Neural progenitor cell (in vitro differentiated cells): ENCODE data around the gene LKAAEAR1. TPM values are rescaled to one million over a fixed set of nuclear protein-coding genes. Genes with fewer than 3 reads are reported as not detected.

ENCODE experiments used
- DNase-seq: peaks from one replicate; pipeline ENCODE4 v3.0.0-alpha.2; 2016; ENCODE audit warnings: low spot score
- H2AFZ ChIP-seq: fragments of 200-600 bp; sonication (generic); replicated peaks from 2 replicates; pipeline ENCODE4 v1.6.1; 2016; ENCODE audit warnings: antibody characterized with exemption
- H3F3A ChIP-seq: fragments of 200-600 bp; sonication (generic); 2 replicates; pipeline ENCODE4 v1.6.1; 2016; ENCODE audit warnings: antibody characterized with exemption, low read depth
- H3K27ac ChIP-seq: fragments of 200-600 bp; sonication (generic); 2 replicates; pipeline ENCODE4 v1.5.1; 2016; ENCODE audit warnings: mild to moderate bottlenecking
- H3K27me3 ChIP-seq: fragments of 200-600 bp; sonication (generic); 2 replicates; pipeline ENCODE4 v1.6.1; 2016; ENCODE audit warnings: mild to moderate bottlenecking, moderate library complexity
- H3K36me3 ChIP-seq: fragments of 200-600 bp; sonication (generic); 2 replicates; pipeline ENCODE4 v1.5.1; 2016
- H3K4me1 ChIP-seq: fragments of 200-600 bp; sonication (generic); 2 replicates; pipeline ENCODE4 v1.6.1; 2016; ENCODE audit warnings: mixed run types
- H3K4me2 ChIP-seq: fragments of 200-600 bp; sonication (generic); 2 replicates; pipeline ENCODE4 v1.6.1; 2016
- H3K4me3 ChIP-seq: fragments of 200-600 bp; sonication (generic); 2 replicates; pipeline ENCODE4 v1.5.1; 2016
- H3K79me2 ChIP-seq: fragments of 200-600 bp; sonication (generic); 2 replicates; pipeline ENCODE4 v1.6.1; 2016; ENCODE audit warnings: low read depth
- H3K9ac ChIP-seq: fragments of 200-600 bp; sonication (generic); 2 replicates; pipeline ENCODE4 v1.6.1; 2016
- H3K9me3 ChIP-seq: fragments of 200-600 bp; sonication (generic); 2 replicates; pipeline ENCODE4 v1.5.1; 2016; ENCODE audit warnings: low read depth
- H4K20me1 ChIP-seq: fragments of 200-600 bp; sonication (generic); 2 replicates; pipeline ENCODE4 v1.6.1; 2016; ENCODE audit warnings: low read depth
- H3K27ac Mint-ChIP-seq: 3 replicates; pipeline ENCODE4 v1.8.0; 2021; ENCODE audit warnings: mixed read lengths
- H3K27me3 Mint-ChIP-seq: 2 replicates; pipeline ENCODE4 v1.8.0; 2022; ENCODE audit warnings: low read depth, mild to moderate bottlenecking, inconsistent platforms, moderate library complexity, mixed read lengths; ENCODE audit not compliant: insufficient read depth
- H3K36me3 Mint-ChIP-seq: 3 replicates; pipeline ENCODE4 v1.8.0; 2021; ENCODE audit warnings: mixed read lengths
- H3K4me1 Mint-ChIP-seq: 3 replicates; pipeline ENCODE4 v1.8.0; 2021; ENCODE audit warnings: mixed read lengths
- H3K4me3 Mint-ChIP-seq: 3 replicates; pipeline ENCODE4 v1.8.0; 2021; ENCODE audit warnings: mild to moderate bottlenecking, moderate library complexity, mixed read lengths
- H3K9me3 Mint-ChIP-seq: 3 replicates; pipeline ENCODE4 v1.8.0; 2020; ENCODE audit warnings: mixed read lengths
- EZH2 ChIP-seq: fragments of 200-600 bp; sonication (generic); IDR thresholded peaks from 2 replicates; pipeline ENCODE4 v1.6.1; 2017; ENCODE audit warnings: antibody characterized with exemption, mild to moderate bottlenecking, moderate library complexity
- EZH2phosphoT487 ChIP-seq: fragments of 200-600 bp; sonication (generic); IDR thresholded peaks from 2 replicates; pipeline ENCODE4 v1.6.1; 2017; ENCODE audit warnings: antibody characterized with exemption
- total RNA-seq: library from RNA; depleted of rRNA; stranded (reverse); fragments of >200 nt; gene quantifications from 2 replicates; pipeline ENCODE4 v1.2.3, GENCODE V29; 2015; ENCODE audit warnings: low replicate concordance
- TF ChIP-seq, protein P1 (sequence below): fragments of 200-600 bp; sonication (generic); IDR thresholded peaks from 2 replicates; pipeline ENCODE4 v1.5.1; 2017; ENCODE audit warnings: antibody characterized with exemption, mild to moderate bottlenecking

LKAAEAR1 gene
- total RNA-seq, 1 donor from 2014 or later = not detected

GRCh38 chr20:64055396-64055892 is 28.8 kb downstream of the LKAAEAR1 start:
- Histone ChIP-seq H3K36me3 (no peaks in the 10 kb centered on the region), H3K9me3 (no peaks in the 10 kb centered on the region), H3K27me3 (peaks cover 29% of the 10 kb centered on the region), H4K20me1 (no peaks in the 10 kb centered on the region), H2AFZ (no peak overlapping the region), H3K4me3 (no peak overlapping the region), H3K79me2 (no peaks in the 10 kb centered on the region), H3K4me2 (no peak overlapping the region), H3K27ac (no peak overlapping the region), H3F3A (peaks cover 5% of the 10 kb centered on the region), H3K4me1 (peaks cover 4% of the 10 kb centered on the region), H3K9ac (no peak overlapping the region)
- TF ChIP-seq, protein P1, sequence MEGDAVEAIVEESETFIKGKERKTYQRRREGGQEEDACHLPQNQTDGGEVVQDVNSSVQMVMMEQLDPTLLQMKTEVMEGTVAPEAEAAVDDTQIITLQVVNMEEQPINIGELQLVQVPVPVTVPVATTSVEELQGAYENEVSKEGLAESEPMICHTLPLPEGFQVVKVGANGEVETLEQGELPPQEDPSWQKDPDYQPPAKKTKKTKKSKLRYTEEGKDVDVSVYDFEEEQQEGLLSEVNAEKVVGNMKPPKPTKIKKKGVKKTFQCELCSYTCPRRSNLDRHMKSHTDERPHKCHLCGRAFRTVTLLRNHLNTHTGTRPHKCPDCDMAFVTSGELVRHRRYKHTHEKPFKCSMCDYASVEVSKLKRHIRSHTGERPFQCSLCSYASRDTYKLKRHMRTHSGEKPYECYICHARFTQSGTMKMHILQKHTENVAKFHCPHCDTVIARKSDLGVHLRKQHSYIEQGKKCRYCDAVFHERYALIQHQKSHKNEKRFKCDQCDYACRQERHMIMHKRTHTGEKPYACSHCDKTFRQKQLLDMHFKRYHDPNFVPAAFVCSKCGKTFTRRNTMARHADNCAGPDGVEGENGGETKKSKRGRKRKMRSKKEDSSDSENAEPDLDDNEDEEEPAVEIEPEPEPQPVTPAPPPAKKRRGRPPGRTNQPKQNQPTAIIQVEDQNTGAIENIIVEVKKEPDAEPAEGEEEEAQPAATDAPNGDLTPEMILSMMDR = no peak
- TF ChIP-seq EZH2 (no peak), EZH2phosphoT487 (no peak)
- Mint-ChIP-seq H3K27me3 (peaks cover 26% of the 10 kb centered on the region), H3K4me1 (peaks cover 21% of the 10 kb centered on the region), H3K4me3 (peak overlapping the region; percentile 60), H3K9me3 (peaks cover 2% of the 10 kb centered on the region), H3K27ac (peak overlapping the region; percentile 74), H3K36me3 (no peaks in the 10 kb centered on the region)
- DNase-seq = no peak

DNA sequence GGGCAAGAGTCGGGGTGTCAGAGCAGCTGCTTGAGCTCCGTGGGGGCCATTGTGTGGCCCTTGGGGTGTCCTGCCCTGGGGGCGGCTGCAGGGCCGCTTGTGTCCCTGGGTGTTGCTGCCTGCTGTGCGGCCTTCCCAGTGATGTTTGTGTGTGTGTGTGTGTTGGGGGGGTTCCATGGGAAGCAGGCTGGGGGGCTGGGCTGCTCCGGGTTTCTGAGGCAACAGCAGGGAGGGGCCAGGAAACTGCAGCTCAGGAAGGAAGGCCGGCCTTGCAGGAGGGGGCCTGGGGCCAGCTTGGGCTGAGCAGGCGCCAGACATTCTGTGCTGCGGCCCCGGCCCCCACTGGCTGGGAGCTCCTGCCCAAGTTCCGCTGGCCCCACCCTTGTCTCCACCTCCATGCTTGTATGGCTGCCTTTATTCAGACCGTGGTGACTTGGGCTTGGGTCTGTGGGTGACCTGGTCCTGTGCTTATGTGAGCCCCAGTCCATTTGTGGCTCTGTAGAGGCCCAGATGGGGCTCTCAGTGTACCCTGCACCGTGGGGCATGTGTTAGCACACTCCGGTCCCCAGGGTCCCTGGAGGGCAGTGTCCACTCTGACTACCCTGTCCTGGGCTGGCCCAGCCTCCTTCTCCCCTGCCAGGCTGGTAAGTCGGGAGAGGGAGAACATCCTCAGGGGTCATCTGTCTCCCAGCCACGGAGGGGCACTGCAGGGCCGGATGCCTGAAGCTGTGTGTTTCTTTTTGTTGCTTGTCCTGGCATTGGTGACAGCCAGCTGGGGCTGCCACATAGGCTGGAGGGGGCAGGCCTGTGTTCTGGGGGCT is 30.1 kb downstream of the LKAAEAR1 start:
- TF ChIP-seq, protein P1 = peak; percentile 53
- TF ChIP-seq EZH2phosphoT487 = no peak
- H3K27ac ChIP-seq = no peak overlapping the region
- peak; percentile 74 for DNase-seq
- no peak overlapping the region for H3K9ac ChIP-seq
- Mint-ChIP-seq H3K4me3 (no peak overlapping the region), H3K9me3 (peaks cover 2% of the 10 kb centered on the region), H3K27me3 (peaks cover 23% of the 10 kb centered on the region), H3K4me1 (peaks cover 21% of the 10 kb centered on the region), H3K27ac (no peak overlapping the region), H3K36me3 (no peaks in the 10 kb centered on the region)
- no peak overlapping the region for H3K4me3 ChIP-seq
- H3K36me3 ChIP-seq = no peaks in the 10 kb centered on the region
- H3K9me3 ChIP-seq = no peaks in the 10 kb centered on the region
- H3F3A ChIP-seq = peaks cover 11% of the 10 kb centered on the region
- H2AFZ ChIP-seq = no peak overlapping the region
- H4K20me1 ChIP-seq = peaks cover 5% of the 10 kb centered on the region
- H3K79me2 ChIP-seq = no peaks in the 10 kb centered on the region
- peaks cover 8% of the 10 kb centered on the region for H3K4me1 ChIP-seq
- peaks cover 43% of the 10 kb centered on the region for H3K27me3 ChIP-seq
- no peak overlapping the region for H3K4me2 ChIP-seq

DNA sequence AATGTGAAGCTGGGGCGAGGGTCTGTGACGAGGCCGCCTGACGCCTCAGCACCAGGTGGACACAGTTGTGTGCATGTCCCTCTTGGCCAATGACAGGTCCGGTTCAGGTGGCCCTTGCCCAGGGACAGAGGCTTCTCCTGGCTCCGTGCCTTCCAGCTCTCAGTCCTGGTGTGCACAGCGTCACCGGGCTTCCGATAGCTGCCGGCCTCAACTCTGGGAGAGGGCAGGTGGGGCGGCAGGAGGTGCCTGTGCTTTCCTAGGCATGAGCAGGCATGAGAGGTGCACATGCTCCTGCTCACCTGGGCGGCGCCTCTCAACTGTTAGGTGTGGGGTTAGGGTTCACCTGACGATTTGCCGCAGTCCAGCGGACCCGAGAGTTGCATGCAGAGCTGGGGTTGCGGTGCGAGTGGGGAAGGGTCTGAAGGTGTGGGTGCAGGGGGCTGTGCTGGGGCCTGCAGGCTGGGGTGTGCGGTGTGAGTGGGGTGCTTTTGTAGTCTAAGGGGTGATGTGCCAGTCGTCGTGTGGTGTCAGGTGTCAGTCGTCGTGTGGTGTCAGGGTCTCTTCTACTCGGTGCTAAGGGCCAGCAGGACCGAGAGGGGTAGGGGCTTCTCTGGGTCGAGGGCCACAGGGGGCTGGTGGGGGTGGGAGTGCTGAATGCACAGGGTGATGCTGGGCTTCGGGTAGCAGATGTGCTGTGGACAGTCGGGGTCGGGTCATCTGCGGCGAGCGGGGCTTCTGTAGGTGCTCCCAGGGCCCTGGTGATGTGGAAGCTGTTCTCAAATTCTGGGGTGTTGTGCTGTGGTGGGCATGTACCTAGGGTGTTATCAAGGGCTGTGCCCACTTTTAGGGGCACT is 31.0 kb downstream of the LKAAEAR1 start:
- Mint-ChIP-seq H3K4me3 (peak overlapping the region; percentile 71), H3K9me3 (peaks cover 2% of the 10 kb centered on the region), H3K36me3 (no peaks in the 10 kb centered on the region), H3K27ac (no peak overlapping the region), H3K4me1 (peaks cover 21% of the 10 kb centered on the region), H3K27me3 (peaks cover 23% of the 10 kb centered on the region)
- no peak for TF ChIP-seq EZH2
- TF ChIP-seq EZH2phosphoT487 = no peak
- TF ChIP-seq, protein P1 = no peak
- peaks cover 51% of the 10 kb centered on the region for H3K27me3 ChIP-seq
- no peak overlapping the region for H3K27ac ChIP-seq
- H3K9ac ChIP-seq = no peak overlapping the region
- H4K20me1 ChIP-seq = peaks cover 5% of the 10 kb centered on the region
- no peak for DNase-seq
- H3K4me1 ChIP-seq = peaks cover 8% of the 10 kb centered on the region
- no peaks in the 10 kb centered on the region for H3K79me2 ChIP-seq
- H3K4me3 ChIP-seq = no peak overlapping the region
- no peak overlapping the region for H3K4me2 ChIP-seq
- no peaks in the 10 kb centered on the region for H3K36me3 ChIP-seq
- H3K9me3 ChIP-seq = no peaks in the 10 kb centered on the region
- no peak overlapping the region for H2AFZ ChIP-seq
- H3F3A ChIP-seq = peaks cover 15% of the 10 kb centered on the region
